AG09309 (cell line): ENCODE results near the gene AK4.
A peak's percentile ranks its signal among the peaks of the same experiment; 100 is the strongest.

Experiments used
- DNase-seq: peaks from one replicate; pipeline ENCODE4 v3.0.0-alpha.2; 2010; ENCODE audit warnings: low read depth
- H3K4me3 ChIP-seq: 2 replicates; pipeline ENCODE4 v1.5.1; 2011; ENCODE audit warnings: mild to moderate bottlenecking, low read depth, low read length, moderate library complexity; ENCODE audit not compliant: control insufficient read depth
- CTCF ChIP-seq: IDR thresholded peaks from 2 replicates; pipeline ENCODE4 v1.5.1; 2011; ENCODE audit warnings: mild to moderate bottlenecking, low read depth, low read length, inconsistent platforms; ENCODE audit not compliant: insufficient read depth, control insufficient read depth; ENCODE audit errors: missing control alignments

AK4 gene

GRCh38 chr1:65247419-65248359 lies 99.7 kb downstream of the AK4 start:
- no peak for TF ChIP-seq CTCF
- peak; percentile 95 for DNase-seq
- no peak overlapping the region for H3K4me3 ChIP-seq

- DNase-seq, result no peak
- H3K4me3 ChIP-seq, result no peak overlapping the region
- no peak for TF ChIP-seq CTCF
These were observed 102.8 kb downstream of the AK4 start for GRCh38 chr1:65250826-65251225.

- peak overlapping the region; percentile 62 for H3K4me3 ChIP-seq
- no peak for TF ChIP-seq CTCF
- DNase-seq, result no peak
These were observed 105.9 kb downstream of the AK4 start for GRCh38 chr1:65253800-65254319.

- DNase-seq, result no peak
- TF ChIP-seq CTCF, result no peak
- H3K4me3 ChIP-seq, result peak overlapping the region; percentile 62
These were observed 106.5 kb downstream of the AK4 start for GRCh38 chr1:65254320-65255034.

GRCh38 chr1:65255035-65255655 lies 107.1 kb downstream of the AK4 start:
- DNase-seq, result no peak
- TF ChIP-seq CTCF, result no peak
- peak overlapping the region; percentile 62 for H3K4me3 ChIP-seq

- DNase-seq, result no peak
- no peak for TF ChIP-seq CTCF
- no peak overlapping the region for H3K4me3 ChIP-seq
These were observed 107.7 kb downstream of the AK4 start for GRCh38 chr1:65255656-65256050.
